ENCODE data around the gene NVL.

The NVL gene

DNA sequence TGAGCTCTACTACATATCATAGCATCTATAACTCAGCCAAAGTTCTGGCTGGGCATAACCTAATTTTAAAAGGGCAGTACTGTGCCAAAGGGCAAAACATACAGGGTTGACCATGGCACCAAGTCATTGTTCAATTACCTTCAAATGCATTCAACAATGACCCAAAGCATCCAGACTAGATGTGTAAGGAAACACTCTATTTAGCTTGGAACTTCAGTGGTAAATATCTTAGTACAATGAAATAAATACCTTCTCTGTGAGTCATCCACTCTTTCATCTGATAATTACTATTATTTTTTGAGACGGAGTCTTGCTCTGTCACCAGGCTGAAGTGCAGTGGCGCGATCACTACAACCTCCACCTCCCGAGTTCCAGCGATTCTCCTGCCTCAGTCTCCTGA is 70.0 kb downstream of the NVL start:
- TF ChIP-seq, protein P1, sequence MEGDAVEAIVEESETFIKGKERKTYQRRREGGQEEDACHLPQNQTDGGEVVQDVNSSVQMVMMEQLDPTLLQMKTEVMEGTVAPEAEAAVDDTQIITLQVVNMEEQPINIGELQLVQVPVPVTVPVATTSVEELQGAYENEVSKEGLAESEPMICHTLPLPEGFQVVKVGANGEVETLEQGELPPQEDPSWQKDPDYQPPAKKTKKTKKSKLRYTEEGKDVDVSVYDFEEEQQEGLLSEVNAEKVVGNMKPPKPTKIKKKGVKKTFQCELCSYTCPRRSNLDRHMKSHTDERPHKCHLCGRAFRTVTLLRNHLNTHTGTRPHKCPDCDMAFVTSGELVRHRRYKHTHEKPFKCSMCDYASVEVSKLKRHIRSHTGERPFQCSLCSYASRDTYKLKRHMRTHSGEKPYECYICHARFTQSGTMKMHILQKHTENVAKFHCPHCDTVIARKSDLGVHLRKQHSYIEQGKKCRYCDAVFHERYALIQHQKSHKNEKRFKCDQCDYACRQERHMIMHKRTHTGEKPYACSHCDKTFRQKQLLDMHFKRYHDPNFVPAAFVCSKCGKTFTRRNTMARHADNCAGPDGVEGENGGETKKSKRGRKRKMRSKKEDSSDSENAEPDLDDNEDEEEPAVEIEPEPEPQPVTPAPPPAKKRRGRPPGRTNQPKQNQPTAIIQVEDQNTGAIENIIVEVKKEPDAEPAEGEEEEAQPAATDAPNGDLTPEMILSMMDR (IDR thresholded peaks at IDR 0.05; ENCODE audit: extremely low read depth, missing control alignments), result no peak
- no peak for DNase-seq (ENCODE audit: low spot score)

DNA sequence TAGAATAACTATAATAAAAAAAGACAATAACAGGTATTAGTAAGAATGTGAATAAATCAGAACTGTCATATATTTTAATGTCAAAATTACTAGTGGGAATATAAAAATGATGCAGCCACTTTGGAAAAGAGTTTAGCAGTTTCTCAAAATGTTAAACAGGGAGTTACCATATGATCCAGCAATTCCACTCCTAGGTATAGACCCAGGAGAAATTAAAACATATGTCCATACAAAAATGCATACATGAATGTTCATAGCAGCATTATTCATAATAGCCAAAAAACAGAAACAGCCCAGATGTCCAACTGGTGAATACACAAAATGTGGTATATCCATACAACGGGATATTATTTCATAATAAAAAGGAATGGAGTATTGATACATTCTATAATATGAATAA is 71.6 kb downstream of the NVL start:
- TF ChIP-seq, protein P1 (IDR thresholded peaks at IDR 0.05; ENCODE audit: extremely low read depth, missing control alignments), result no peak

DNA sequence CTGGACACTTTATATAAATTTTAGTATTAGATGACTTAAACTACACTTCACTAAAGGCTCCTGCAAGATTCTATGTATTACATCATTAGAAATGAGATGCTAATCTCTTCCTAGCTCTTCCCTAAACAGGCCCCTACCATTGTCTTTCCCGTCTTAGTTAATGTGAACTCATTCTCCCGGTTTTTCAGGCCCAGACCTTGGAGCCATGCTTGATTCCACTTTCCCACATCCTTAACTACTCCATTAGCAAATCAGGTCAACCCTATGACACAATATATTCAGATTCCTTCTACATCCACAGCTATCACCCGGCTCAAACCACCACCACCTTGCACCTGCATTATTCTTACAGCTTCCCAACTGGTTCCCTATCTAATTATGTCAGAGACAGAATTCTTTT is 73.3 kb downstream of the NVL start:
- DNase-seq (ENCODE audit: low spot score), result no peak

More for the DNA sequence above, 71.6 kb downstream of the NVL start:
- no peak for DNase-seq (ENCODE audit: low spot score)

DNA sequence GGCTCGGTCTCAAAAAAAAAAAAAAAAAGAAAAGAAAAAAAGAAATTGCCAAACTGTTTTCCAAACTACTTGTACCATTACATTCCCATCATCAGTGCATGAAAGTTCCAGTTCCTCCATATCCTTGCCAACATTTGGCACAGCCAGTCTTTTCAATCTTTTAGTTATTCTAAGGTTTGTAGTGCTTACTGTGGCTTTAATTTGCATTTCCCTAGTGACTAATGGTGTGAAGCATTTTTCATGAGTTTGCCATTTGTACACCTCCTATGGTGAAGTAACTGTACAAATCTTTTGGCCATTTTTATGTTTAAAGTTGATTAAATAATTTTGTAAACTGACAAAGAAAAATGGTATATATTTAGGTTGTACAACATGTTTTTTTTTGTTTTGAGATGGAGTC is 76.3 kb downstream of the NVL start:
- no peak for DNase-seq (ENCODE audit: low spot score)
- TF ChIP-seq, protein P1 (IDR thresholded peaks at IDR 0.05; ENCODE audit: extremely low read depth, missing control alignments), result no peak

More for the DNA sequence above, 73.3 kb downstream of the NVL start:
- TF ChIP-seq, protein P1 (IDR thresholded peaks at IDR 0.05; ENCODE audit: extremely low read depth, missing control alignments), result no peak

DNA sequence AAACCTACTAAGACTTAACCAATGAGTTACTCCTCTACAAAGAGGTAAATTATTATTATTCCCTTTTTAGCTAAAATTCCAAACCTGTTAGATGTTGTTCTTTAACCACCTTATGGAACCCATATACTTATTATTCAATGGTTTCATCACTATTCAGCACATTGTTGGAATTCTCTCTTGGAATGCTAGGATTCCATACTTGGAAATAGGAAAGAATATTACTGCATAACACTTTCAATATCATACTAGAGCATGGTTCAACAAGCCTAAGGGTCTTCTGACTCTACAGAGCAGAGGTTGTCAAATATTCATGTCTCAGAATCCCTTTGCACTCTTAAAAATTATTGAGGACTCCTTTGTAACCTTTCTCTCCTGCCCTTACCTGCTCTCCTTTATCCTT is 77.5 kb downstream of the NVL start:
- DNase-seq (ENCODE audit: low spot score), result no peak

DNA sequence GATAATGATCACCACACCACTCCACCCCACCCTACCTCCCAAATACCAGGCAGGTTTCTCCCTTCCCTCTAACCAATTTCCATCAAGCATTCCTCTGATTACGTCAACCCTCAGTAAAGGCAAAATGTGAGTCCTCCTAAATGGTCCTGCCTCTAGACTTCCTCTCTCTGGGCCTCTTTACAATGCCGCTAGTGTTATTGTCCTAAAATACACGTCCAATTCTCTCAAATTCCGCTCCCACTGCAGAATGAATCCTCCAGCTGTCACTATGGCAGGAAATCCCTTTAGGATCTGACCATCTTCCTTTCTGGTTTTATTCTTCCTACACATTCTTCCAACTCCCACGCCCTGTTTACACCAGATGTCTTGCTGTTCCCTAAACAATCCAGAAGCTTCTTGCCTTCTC is 78.2 kb downstream of the NVL start:
- no peak for DNase-seq (ENCODE audit: low spot score)

More for the DNA sequence above, 77.5 kb downstream of the NVL start:
- TF ChIP-seq, protein P1 (IDR thresholded peaks at IDR 0.05; ENCODE audit: extremely low read depth, missing control alignments), result no peak

DNA sequence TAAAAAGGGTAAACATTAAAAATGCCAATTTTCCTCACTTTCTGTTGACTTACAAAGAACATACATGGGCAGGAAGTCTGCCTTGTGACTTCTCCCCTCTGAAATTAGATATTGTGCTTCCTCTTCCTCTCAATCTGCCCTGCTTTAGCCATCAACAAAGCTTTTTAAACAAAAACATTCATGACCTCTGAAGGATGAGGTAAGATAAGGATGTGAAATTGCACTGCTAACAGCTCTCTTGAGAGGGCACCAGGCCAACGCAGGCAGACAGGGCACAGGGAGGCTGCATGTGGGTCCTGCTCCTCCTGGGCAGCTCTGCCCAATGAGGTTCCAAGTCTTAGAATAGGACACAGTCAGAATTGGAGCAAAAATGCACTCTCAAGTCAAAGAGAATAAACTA is 84.8 kb downstream of the NVL start:
- DNase-seq (ENCODE audit: low spot score), result peak; percentile 10
- TF ChIP-seq, protein P1 (IDR thresholded peaks at IDR 0.05; ENCODE audit: extremely low read depth, missing control alignments), result no peak

More for the DNA sequence above, 78.2 kb downstream of the NVL start:
- TF ChIP-seq, protein P1 (IDR thresholded peaks at IDR 0.05; ENCODE audit: extremely low read depth, missing control alignments), result no peak

Measured in GM20000 (cell line).